Measurements from ENCODE around the gene LAPTM5. TPM values are rescaled to one million over a fixed set of nuclear protein-coding genes. Genes with fewer than 3 reads are reported as not detected.

Gene LAPTM5
- total and polyA plus RNA-seq, 2 of the 8 experiments (the other 6 are each of a cell fraction or from before 2014, with no cell fraction given): 0.37 to 1.4 TPM

- TF ChIP-seq KDM4A (IDR thresholded peaks at IDR 0.05; ENCODE audit: low read depth, low read length, severe bottlenecking) (no peak), HDAC2 (IDR thresholded peaks at IDR 0.05; ENCODE audit: borderline replicate concordance in 1 of 2, low read depth in 2 of 2, low read length in 2 of 2) (no peak), TEAD4 (IDR thresholded peaks at IDR 0.05; ENCODE audit: low read depth, low read length) (peak; percentile 90), CTBP2 (IDR thresholded peaks at IDR 0.05; ENCODE audit: borderline replicate concordance, insufficient read depth, insufficient read length, low read length) (no peak), TAF7 (optimal IDR thresholded peaks at IDR 0.05; ENCODE audit: borderline replicate concordance, low read depth, low read length) (no peak), EP300 (IDR thresholded peaks at IDR 0.05; ENCODE audit: borderline replicate concordance in 1 of 2, low read depth in 2 of 2, low read length in 2 of 2) (no peak), CHD2 (IDR thresholded peaks at IDR 0.05; ENCODE audit: low read length) (no peak), MAX (IDR thresholded peaks at IDR 0.05) (0 out of 2 replicates have a peak, but pooled peaks have one; percentile 35), NANOG (IDR thresholded peaks at IDR 0.05; ENCODE audit: insufficient read depth, low read depth, low read length, poor library complexity, severe bottlenecking) (no peak), RNF2 (IDR thresholded peaks at IDR 0.05; ENCODE audit: borderline replicate concordance, low read depth, low read length, missing control alignments, poor library complexity, severe bottlenecking) (no peak), ATF2 (IDR thresholded peaks at IDR 0.05; ENCODE audit: low read length) (no peak), KDM1A (IDR thresholded peaks at IDR 0.05; ENCODE audit: borderline replicate concordance, low read length) (0 out of 2 replicates have a peak, but pooled peaks have one; percentile 49), CTCF (IDR thresholded peaks at IDR 0.05; ENCODE audit: control extremely low read depth in 1 of 3, insufficient read depth in 1 of 3, low read depth in 1 of 3, low read length in 3 of 3) (peak; percentile 84 to 98 (median 91)), BRCA1 (IDR thresholded peaks at IDR 0.05; ENCODE audit: low read depth, low read length) (no peak)
These were observed 25.0 kb upstream of the LAPTM5 start (continued) for GRCh38 chr1:30782361-30783255.
